ENCODE data around the gene CATSPERZ. TPM values are rescaled to one million over a fixed set of nuclear protein-coding genes. Genes with fewer than 3 reads are reported as not detected.

Gene CATSPERZ
- total and polyA plus RNA-seq, 2 of the 8 experiments (the other 6 are each of a cell fraction or from before 2014, with no cell fraction given) = 0.77 TPM; not detected in 1

- no peak for TF ChIP-seq BRCA1 (IDR thresholded peaks at IDR 0.05; ENCODE audit: low read depth, low read length)
- TF ChIP-seq SAP30 (IDR thresholded peaks at IDR 0.05; ENCODE audit: insufficient read depth, insufficient replicate concordance, low read length) = peak; percentile 55
- no peak for TF ChIP-seq EGR1 (IDR thresholded peaks at IDR 0.05; ENCODE audit: borderline replicate concordance, low read depth, low read length)
- 0 out of 2 replicates have a peak, but pooled peaks have one; percentile 41 for TF ChIP-seq TCF12 (IDR thresholded peaks at IDR 0.05; ENCODE audit: low read depth, low read length)
- 0 out of 2 replicates have a peak, but pooled peaks have one; percentile 12 for TF ChIP-seq PHF8 (conservative IDR thresholded peaks at IDR 0.05; ENCODE audit: low read depth, low read length)
- no peak for TF ChIP-seq GTF2F1 (IDR thresholded peaks at IDR 0.05; ENCODE audit: borderline replicate concordance, low read depth, low read length)
- 0 out of 2 replicates have a peak, but pooled peaks have one; percentile 9 for TF ChIP-seq TBP (IDR thresholded peaks at IDR 0.05; ENCODE audit: low read depth, low read length)
- no peak for TF ChIP-seq MAX (IDR thresholded peaks at IDR 0.05)
These were observed 47.9 kb upstream of the CATSPERZ start (continued) for GRCh38 chr11:64252003-64252872.
